ENCODE results near the gene HCRTR1.

DNA sequence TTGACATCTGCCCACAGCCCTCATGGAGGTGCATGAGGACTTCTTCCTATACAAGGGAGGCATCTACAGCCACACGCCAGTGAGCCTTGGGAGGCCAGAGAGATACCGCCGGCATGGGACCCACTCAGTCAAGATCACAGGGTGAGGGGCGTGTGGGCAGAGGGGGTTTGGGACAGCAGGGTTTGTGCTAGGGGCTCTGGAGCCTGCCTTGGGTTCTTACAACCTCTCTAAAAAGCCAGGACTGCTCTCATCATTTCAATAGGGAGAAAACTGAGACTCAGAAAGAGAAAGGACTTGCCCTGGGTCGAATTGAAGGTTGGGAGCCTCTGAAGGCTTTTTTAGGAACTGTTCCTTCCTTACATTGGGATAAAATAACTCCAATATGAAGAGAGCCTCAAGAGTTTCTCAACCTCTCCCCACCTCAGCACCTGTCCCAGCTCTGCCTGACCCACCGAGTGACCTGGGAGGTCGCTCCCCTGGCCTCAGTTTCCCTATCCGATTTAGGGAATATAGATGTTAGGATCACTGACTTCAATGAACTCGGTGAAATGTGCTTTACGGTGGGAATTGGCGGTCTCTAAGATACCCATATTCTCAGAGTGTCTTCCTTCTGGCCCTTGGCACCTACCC lies 31.6 kb upstream of the HCRTR1 start:
- TF ChIP-seq, protein P1, sequence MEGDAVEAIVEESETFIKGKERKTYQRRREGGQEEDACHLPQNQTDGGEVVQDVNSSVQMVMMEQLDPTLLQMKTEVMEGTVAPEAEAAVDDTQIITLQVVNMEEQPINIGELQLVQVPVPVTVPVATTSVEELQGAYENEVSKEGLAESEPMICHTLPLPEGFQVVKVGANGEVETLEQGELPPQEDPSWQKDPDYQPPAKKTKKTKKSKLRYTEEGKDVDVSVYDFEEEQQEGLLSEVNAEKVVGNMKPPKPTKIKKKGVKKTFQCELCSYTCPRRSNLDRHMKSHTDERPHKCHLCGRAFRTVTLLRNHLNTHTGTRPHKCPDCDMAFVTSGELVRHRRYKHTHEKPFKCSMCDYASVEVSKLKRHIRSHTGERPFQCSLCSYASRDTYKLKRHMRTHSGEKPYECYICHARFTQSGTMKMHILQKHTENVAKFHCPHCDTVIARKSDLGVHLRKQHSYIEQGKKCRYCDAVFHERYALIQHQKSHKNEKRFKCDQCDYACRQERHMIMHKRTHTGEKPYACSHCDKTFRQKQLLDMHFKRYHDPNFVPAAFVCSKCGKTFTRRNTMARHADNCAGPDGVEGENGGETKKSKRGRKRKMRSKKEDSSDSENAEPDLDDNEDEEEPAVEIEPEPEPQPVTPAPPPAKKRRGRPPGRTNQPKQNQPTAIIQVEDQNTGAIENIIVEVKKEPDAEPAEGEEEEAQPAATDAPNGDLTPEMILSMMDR (conservative IDR thresholded peaks at IDR 0.05) = no peak
- TF ChIP-seq EZH2 (IDR thresholded peaks at IDR 0.05; ENCODE audit: low read depth) = no peak
